T-helper 2 cell treated with Interferon-gamma antibody and Interleukin-4, amounts not matched to agents 100 ng/mL and 5 ng/mL, for 36 hours (primary cell): ENCODE measurements around the gene CACNB3. TPM values are rescaled to one million over a fixed set of nuclear protein-coding genes. Genes with fewer than 3 reads are reported as not detected.
"Not testable (repeated sequence)": the region's sequence is repeated elsewhere in the genome, so short reads cannot be mapped to it uniquely, and the experiment has no call there.

Experiments
- intact Hi-C: fragments of 100-400 bp; cut with micrococcal nuclease; formaldehyde crosslinking; loops from one replicate; pipeline ENCODE4 v1.15.1; 2023
- total RNA-seq: library from RNA; stranded (reverse); gene quantifications from 2 replicates; pipeline ENCODE4 v1.2.3, GENCODE V29; 2022

CACNB3 gene
- total RNA-seq, 1 donor from 2014 or later = 7.1 TPM

DNA sequence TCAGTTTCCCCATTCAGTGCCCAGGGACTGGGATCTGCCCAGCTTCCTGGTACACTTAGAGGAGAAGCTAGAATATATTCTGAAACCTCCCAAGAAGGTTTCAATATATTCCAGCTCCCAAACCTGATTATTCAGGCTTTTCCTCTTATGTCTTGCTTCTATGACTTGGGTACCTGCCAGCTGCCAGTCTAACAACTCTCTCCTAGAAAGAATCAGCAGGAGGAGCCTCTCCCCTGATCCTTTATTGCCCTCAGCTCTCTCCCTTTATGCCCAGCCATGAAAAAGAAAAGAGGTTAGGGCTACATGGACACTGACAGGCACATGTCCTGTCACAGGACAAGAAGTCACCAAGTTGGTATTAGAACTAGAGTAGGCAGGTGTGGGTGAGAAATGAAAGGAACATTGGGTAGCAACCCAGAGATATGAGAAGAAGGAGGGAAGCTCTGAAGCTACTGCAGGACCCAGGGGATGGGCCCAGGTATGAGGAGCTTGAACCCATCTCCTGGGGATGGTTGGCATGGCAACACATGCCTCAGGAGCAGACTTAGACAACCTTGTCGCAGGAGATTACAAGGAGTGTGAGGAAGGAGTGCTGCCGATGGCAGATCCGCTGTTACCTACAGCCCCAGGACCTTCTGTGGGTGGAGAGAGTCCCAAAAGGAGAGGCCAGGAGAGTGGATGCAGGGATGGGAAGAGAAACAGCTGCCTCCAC is 2.0 kb upstream of the CACNB3 start:
- intact Hi-C loops = no loop called here

DNA sequence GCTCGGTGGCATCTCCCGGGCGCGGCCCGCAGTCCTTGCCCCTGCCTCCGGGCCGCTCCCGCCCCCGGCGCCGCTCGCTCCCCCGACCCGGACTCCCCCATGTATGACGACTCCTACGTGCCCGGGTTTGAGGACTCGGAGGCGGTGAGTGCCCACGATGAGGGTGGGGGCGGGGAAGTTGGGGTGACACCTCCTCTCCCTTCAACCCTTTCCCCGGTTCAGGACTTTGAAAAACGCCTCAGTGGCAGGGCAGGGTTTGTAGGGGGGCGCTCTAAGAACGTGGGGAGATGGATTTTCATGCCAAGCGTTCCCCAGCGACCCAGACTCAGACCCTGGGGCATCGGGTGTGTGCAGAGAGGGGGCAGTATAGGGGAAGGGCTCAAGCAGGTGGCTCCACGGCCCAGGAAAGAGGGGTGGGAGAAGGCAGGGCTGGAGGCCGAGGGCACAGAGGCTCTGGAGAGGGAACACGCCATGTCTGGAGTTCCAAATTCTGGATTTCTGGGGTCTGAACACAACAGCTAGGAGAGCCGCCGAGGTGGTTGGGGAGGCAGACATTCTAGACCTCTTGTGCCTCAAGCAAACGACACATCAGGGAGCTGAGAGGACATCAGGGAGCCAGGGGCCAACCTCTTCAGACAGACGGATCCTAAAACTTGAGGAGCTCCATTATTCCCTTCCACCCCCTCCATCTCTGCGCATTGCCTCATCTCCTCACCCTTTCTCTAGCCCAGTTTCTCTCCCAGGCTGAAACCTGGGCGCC is 715 bp downstream of the CACNB3 start:
- intact Hi-C loops = loop anchor here (1.0 kb wide), 1 partner anchor 33 kb away; the partner anchor contains the start of gene DDX23

DNA sequence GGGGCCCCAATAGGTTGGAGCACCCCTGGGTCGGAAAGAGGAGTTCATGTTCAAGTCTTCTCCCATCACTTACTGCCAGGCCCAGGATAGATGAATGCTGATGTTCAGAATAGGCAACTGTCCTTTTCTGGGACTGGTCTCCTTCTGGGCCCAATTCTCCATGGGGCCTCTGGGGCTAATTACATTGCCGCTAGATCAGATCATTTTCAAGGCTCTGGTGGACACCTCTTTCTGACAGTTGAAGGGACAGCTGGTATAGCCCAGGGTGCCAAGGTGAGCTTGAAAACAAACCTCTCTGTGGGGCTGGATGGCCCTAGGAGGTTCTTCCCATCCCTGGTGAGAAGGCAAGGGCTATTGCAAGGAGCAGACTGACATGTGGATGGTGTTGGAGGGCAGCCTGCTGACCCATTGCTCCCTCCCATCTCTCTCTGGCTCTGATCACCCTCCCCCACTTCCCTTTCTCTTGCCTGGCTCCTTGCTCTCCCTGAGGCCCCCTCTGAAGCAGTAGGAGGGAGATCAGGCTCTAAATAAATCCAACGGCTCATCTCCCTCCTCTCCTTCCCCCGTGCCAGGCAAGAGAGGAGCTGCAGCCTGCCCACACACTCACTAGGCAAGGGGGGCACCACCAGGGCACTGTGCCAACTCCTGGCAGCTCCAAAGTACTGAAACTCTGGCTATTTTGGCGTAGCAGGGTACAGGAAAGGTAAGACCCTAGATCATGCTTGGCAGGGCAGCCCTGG is 1.9 kb downstream of the CACNB3 start:
- intact Hi-C loops = no loop called here

DNA sequence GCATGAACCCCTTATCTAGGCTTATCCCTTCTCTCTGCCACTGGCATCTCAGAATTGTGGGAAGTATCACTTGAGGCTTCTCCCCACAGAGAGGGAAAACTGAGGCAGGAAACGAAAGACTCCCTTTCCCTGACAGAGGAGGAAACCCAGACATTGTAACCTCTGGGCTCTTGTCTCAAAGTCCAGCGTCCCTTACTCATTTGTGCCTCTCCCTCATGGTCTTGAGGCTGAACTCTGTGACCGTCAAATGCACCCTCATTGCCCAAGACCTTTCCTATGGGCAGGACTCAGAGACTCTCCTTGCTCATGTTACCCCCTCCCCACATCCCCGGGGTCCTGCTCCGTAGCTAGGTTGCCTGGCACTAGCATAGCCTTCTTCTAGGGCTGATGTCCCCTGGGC is 3.8 kb downstream of the CACNB3 start:
- intact Hi-C loops = no loop called here

DNA sequence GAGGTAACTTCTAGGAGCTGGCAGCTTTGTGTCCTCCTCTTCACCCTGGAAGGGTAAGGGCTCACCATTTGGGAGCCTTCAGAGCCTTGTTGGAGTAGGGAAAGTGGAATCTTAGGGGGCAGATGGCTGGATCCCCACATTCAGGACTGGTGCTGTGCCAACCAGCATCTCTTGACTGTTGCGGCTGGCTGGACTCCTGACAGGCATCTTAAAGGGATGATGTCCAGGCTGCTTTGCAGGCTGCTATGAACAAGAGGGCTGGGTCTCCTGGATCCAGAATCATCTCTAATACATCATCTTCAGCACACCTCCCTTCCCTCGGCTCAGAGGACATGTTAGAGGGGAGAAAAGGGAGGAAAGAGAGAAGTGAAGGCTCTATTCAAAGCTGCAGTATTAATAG is 4.4 kb downstream of the CACNB3 start:
- intact Hi-C loops = no loop called here

DNA sequence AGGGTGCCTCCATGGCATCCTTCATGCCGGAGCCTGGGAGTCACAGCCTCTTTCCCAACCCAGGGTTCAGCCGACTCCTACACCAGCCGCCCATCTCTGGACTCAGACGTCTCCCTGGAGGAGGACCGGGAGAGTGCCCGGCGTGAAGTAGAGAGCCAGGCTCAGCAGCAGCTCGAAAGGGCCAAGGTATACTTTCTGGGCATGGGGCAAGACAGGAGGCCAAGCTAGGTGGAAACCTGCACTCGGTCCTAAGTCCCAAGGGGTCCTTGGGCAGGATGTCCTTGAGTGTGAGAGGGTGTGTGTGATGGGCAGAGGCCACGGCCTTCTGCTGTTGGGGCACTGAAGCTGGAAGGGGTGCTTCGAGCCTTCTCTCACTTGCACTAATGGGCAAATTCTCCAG is 5.0 kb downstream of the CACNB3 start:
- intact Hi-C loops = no loop called here

DNA sequence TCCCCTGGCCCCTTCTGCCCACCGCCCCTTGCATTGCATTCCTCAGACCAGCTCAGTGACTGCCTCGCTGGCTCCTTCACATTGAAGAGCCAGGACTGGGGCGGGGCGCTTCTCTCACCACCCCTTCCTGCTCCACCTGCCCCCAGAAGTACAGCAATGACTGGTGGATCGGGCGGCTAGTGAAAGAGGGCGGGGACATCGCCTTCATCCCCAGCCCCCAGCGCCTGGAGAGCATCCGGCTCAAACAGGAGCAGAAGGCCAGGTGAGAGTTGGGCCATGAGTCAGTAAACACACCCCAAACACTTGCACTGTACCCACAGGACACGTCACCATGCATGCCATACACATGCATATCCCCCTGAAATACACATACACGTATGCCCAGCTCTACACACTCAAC is 5.8 kb downstream of the CACNB3 start:
- intact Hi-C loops = no loop called here

DNA sequence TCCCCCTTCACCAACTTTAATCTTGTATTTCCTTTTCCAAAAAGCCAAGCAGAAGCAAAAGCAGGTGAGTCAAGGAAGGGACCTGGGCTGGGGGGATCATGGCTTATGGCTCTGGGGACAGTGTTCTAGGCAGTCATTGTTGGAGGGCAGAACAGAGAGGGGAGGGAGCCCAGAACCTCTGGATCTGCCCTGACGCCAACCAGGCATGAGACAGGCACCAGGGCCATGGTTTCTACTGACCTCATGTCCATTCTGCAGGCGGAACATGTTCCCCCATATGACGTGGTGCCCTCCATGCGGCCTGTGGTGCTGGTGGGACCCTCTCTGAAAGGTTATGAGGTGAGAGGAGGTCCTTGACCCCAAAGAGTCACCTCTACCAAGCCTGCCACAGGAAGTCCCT is 6.6 kb downstream of the CACNB3 start:
- intact Hi-C loops = no loop called here

DNA sequence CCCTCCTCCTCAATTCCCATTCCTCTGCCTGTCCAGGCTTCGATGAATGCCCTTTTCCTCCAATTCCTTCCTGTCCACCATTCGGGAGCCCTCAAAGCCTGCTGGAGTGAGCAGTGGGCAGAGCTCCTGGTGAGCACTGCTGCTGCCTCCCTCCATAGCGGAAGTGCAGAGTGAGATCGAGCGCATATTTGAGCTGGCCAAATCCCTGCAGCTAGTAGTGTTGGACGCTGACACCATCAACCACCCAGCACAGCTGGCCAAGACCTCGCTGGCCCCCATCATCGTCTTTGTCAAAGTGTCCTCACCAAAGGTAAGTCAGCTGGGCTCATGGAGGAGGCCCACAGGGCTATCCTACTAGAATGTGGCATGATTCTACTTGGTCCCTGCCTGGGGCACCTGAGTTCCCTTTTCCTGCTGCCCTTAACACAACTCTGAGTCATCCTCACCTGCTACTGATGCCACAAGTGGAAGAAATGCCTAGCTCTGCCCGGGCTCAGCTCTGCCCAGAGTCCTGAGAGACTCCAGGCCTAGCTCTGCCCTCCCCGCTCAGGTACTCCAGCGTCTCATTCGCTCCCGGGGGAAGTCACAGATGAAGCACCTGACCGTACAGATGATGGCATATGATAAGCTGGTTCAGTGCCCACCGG is 8.0 kb downstream of the CACNB3 start:
- intact Hi-C loops = no loop called here

DNA sequence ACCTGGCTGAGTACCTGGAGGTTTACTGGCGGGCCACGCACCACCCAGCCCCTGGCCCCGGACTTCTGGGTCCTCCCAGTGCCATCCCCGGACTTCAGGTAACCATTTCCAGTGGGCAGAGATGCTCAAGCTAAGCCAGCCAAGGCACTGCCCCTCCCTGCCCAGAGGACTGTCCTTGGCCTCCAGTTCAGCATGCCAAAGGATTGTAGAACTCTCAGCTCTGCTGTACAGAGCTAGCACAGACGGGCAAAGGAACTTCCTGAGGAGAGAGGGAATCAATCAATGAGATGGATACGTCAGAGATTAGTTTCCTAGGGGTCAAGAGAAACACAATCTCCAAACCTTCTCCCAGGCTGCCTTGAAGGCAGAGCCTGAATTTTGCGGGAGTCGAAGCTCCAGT is 8.7 kb downstream of the CACNB3 start:
- intact Hi-C loops = no loop called here

DNA sequence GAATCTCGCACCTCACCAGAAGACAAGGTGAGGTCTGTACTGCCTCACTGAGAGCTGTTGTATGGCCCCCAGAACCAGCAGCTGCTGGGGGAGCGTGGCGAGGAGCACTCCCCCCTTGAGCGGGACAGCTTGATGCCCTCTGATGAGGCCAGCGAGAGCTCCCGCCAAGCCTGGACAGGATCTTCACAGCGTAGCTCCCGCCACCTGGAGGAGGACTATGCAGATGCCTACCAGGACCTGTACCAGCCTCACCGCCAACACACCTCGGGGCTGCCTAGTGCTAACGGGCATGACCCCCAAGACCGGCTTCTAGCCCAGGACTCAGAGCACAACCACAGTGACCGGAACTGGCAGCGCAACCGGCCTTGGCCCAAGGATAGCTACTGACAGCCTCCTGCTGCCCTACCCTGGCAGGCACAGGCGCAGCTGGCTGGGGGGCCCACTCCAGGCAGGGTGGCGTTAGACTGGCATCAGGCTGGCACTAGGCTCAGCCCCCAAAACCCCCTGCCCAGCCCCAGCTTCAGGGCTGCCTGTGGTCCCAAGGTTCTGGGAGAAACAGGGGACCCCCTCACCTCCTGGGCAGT is 9.3 kb downstream of the CACNB3 start:
- intact Hi-C loops = no loop called here

DNA sequence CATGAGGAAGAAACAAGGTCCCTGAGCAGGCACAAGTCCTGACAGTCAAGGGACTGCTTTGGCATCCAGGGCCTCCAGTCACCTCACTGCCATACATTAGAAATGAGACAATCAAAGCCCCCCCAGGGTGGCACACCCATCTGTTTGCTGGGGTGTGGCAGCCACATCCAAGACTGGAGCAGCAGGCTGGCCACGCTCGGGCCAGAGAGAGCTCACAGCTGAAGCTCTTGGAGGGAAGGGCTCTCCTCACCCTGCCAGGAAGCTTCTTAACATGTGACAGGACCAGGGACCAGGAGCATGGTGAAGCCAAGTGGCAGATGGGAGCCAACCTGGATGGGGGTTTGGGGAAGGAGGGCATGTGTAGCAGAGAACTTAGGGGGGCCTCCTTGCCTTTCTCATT is 10.0 kb downstream of the CACNB3 start:
- intact Hi-C loops = no loop called here

DNA sequence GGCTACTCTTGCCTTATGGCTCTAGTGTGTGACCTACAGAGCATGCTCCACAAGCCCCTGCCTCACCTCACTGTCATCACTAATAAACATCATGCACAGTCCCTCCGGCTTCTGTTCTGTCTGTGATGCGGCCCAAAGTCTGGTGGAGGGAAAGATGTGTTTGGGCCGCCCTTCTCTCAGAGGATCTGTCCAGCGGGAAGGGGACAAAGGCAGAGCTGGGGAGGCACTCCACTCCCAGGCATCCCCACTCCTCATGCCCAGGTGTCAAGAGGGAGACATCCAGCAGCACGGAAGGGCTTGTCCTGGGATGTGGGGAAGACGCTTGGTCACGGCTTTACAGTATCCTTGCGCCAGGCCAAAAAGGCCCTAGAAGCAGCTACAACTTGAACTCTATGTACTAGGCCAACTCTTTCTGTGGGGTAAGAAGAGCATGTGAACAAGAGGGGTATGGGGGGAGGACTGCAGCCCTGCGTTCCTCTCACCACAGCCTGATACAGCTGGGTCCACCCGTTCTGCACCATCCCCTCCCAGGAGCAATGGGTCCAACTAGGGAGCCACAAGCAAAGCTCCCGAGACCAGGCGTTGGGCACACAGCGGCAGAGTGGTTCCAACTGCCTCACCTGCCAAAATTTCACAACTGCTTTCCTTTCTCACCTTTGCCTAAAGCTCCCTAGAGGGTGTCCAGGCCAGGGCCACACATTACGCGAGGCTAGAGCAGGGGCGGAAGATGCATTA is 10.7 kb downstream of the CACNB3 start:
- intact Hi-C loops = no loop called here

DNA sequence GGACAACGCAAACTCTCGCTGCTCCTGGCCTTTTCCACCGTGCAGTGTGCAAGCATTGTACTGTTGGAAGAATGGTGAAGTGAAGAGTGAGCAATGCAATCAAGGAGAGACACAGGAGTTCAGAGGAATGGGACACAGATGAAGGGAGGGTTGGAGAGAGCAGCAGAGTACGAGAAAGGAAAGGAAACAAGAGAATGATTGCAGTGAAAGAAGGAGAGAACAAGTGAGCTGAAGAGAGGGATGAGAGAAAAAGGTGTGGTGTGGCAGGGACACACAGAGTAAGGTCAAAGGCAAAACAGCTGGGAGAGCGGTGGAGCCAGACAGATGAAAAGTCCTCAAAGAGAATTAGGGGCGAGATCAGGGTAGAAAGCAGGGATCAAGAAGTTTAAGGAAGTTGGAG is 13.0 kb downstream of the CACNB3 start:
- intact Hi-C loops = no loop called here

DNA sequence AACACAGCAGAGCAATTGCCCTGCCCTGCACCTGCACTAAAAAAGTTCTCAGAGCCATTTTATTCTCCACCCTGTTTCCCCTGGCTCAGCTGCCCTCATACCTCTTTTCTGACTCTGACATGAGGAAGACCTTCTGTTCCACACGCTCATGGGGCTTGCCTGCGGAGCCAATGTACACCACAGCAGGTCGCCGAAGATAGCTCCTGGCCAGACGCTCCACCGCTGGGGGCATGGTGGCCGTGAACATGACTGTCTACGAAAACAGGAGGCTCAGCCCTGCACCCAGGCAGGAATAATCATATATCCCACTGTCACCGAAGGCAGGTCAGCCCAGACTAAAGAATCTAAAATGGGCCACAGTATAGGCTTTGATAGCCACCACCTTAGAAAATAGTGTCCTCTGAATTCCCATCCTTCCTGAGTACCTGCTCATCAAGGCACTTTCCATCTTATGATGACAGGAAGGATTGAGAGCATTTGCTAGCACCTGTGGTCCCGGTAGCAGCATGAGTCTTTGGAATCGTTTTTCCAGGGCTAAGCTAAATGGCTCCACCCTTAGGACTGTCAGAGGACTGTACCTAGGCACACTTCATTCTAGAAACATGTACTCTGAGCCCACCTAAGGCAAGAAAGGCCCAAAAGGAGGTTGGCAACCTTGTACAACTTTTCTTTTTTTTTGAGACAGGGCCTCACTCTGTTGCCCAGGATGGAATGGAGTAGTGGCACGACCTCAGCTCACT is 14.2 kb downstream of the CACNB3 start:
- intact Hi-C loops = no loop called here

DNA sequence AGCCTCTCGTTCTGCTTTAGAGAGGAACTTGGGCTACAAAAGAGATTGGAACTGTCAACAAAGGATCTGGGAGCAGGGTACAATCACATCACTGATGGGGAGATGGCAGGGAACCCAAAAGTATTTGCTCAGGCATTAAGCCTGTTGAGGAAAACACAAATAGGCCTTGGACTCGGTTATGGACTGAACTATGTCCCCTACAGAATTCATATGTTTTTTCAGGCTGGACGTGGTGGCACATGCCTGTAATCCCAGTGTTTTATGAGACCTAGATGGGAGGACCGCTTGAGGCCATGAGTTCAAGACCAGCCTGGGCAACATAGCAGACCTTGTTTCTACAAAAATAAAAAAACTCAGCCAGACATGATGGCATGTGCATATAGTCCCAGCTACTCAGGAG is 19.8 kb downstream of the CACNB3 start:
- intact Hi-C loops = no loop called here

DNA sequence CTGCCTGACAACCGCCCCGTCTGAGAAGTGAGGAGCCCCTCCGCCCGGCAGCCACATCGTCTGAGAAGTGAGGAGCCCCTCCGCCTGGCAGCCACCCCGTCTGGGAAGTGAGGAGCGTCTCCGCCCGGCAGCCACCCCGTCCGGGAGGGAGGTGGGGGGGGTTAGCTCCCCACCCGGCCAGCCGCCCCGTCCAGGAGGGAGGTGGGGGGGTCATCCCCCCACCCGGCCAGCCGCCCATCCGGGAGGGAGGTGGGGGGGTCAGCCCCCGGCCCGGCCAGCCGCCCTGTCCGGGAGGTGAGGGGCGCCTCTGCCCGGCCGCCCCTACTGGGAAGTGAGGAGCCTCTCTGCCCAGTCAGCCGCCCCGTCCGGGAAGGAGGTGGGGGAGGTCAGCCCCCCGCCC is 23.7 kb downstream of the CACNB3 start:
- intact Hi-C loops = not testable (repeated sequence)

DNA sequence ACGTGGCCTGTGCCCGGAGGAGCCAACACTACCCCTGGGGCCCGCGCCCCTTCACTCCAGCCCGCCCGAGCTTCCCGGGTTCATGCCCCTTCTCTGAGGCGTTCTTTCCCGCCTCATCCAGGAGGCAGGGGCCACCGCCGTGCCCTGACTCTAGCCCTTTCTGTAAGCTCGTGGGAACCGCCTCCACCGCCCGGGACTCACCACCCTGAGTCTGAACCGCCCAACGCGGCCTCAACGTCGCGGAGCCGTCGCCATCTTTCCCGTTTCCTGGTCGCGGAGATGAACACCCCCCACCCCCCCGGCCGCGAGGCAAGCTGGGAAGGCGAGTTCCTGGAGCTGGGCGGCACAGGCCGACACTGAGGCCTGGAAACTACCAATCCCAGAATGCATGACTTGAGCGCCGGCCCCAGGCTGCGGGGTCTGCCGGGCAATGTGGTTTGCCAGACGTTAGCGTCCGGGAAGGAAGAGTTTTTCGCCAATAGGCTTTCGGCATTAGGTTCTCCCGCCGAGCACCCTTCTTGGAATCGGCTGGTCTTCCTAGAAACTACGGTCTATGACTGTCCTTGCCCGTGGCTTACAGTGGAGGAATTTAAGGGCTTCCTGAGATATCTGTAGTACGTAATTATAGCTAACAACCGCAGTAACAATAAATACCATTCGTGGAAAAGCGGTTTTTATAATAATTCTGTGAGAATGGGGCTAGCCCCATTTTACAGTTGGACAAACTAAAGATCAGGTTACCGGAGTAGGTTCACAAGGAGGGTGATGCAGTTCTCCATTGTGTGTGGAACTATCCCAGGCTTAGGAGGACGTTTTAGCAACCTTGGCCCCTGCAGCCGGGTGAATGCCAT is 33.8 kb downstream of the CACNB3 start, which contains the start of gene DDX23:
TSS of gene DDX23 (minus strand) at position 281 of the 851 bp plus-strand sequence. CDS start 6,381 bp downstream, outside the sequence.
- intact Hi-C loops = loop anchor here (1.0 to 5.0 kb wide), 7 partner anchors 34 to 382 kb away; partner anchors contain the start of genes CACNB3, CCNT1, KANSL2 and PRKAG1
